NT2/D1 (cell line): ENCODE data around the gene ETV5.

Experiments used
- DNase-seq: peaks from one replicate; pipeline ENCODE4 v3.0.0-alpha.2; 2011; ENCODE audit warnings: low read depth, low spot score
- H3K27me3 ChIP-seq: 2 replicates; pipeline ENCODE4 v1.6.0; 2011; ENCODE audit warnings: mild to moderate bottlenecking; ENCODE audit not compliant: insufficient read length, insufficient read depth
- H3K36me3 ChIP-seq: 2 replicates; pipeline ENCODE4 v1.6.1; 2011; ENCODE audit warnings: mild to moderate bottlenecking, low read length, mixed read lengths; ENCODE audit not compliant: insufficient read depth, insufficient read length
- H3K4me1 ChIP-seq: 2 replicates; pipeline ENCODE4 v1.5.1; 2011; ENCODE audit not compliant: insufficient read depth, insufficient read length
- H3K4me3 ChIP-seq: 2 replicates; pipeline ENCODE4 v1.5.1; 2011; ENCODE audit warnings: low read depth; ENCODE audit not compliant: insufficient read length
- H3K9ac ChIP-seq: 2 replicates; pipeline ENCODE4 v1.6.0; 2011; ENCODE audit warnings: low read depth; ENCODE audit not compliant: insufficient read length
- H3K9me3 ChIP-seq: 2 replicates; pipeline ENCODE4 v1.5.1; 2011; ENCODE audit warnings: mild to moderate bottlenecking, low read length; ENCODE audit not compliant: insufficient read depth
- SUZ12 ChIP-seq: IDR thresholded peaks from 2 replicates; pipeline ENCODE4 v1.6.1; 2011; ENCODE audit not compliant: insufficient read length, insufficient read depth; ENCODE audit errors: extremely low read depth
- YY1 ChIP-seq: IDR thresholded peaks from 2 replicates; pipeline ENCODE4 v1.6.1; 2011; ENCODE audit not compliant: insufficient read length, insufficient read depth
- ZNF274 ChIP-seq: IDR thresholded peaks from 2 replicates; pipeline ENCODE4 v1.6.1; 2011; ENCODE audit warnings: mild to moderate bottlenecking, low read depth, low read length

Gene ETV5

GRCh38 chr3:186149319-186149960 lies 40.6 kb upstream of the ETV5 start:
- no peaks in the 10 kb centered on the region for H3K27me3 ChIP-seq
- H3K4me3 ChIP-seq, result no peak overlapping the region
- no peaks in the 10 kb centered on the region for H3K36me3 ChIP-seq
- peaks cover 6% of the 10 kb centered on the region for H3K4me1 ChIP-seq
- no peak for DNase-seq
- H3K9ac ChIP-seq, result no peak overlapping the region
- H3K9me3 ChIP-seq, result peaks cover 9% of the 10 kb centered on the region; the same call in 1 of the 2 replicates
- no peak for TF ChIP-seq ZNF274
- TF ChIP-seq SUZ12, result no peak

- no peak for TF ChIP-seq ZNF274
- TF ChIP-seq YY1, result no peak
- no peak for TF ChIP-seq SUZ12
- no peaks in the 10 kb centered on the region for H3K27me3 ChIP-seq
- no peak overlapping the region for H3K4me3 ChIP-seq
- no peaks in the 10 kb centered on the region for H3K36me3 ChIP-seq
- no peak overlapping the region for H3K9ac ChIP-seq
- DNase-seq, result no peak
- 0 out of 2 replicates have a peak, but pooled peaks cover 4% of the 10 kb centered on the region for H3K9me3 ChIP-seq
- H3K4me1 ChIP-seq, result peaks cover 4% of the 10 kb centered on the region
Observed at GRCh38 chr3:186144257-186144656, 35.4 kb upstream of the ETV5 start.

GRCh38 chr3:186143250-186143649 lies 34.4 kb upstream of the ETV5 start:
- Histone ChIP-seq H3K4me3 (no peak overlapping the region), H3K9me3 (0 out of 2 replicates have a peak, but pooled peaks cover 3% of the 10 kb centered on the region), H3K36me3 (no peaks in the 10 kb centered on the region), H3K9ac (no peak overlapping the region), H3K27me3 (no peaks in the 10 kb centered on the region), H3K4me1 (peaks cover 4% of the 10 kb centered on the region)
- DNase-seq, result no peak
- TF ChIP-seq ZNF274 (no peak), YY1 (no peak), SUZ12 (no peak)

GRCh38 chr3:186142393-186142932 lies 33.6 kb upstream of the ETV5 start:
- no peak for DNase-seq
- Histone ChIP-seq H3K9me3 (no peaks in the 10 kb centered on the region), H3K9ac (no peak overlapping the region), H3K4me3 (no peak overlapping the region), H3K4me1 (peaks cover 4% of the 10 kb centered on the region), H3K27me3 (no peaks in the 10 kb centered on the region), H3K36me3 (no peaks in the 10 kb centered on the region)
- no peak for TF ChIP-seq ZNF274
- no peak for TF ChIP-seq YY1
- no peak for TF ChIP-seq SUZ12

GRCh38 chr3:186141790-186142189 lies 32.9 kb upstream of the ETV5 start:
- DNase-seq, result no peak
- no peaks in the 10 kb centered on the region for H3K27me3 ChIP-seq
- no peaks in the 10 kb centered on the region for H3K36me3 ChIP-seq
- no peaks in the 10 kb centered on the region for H3K9me3 ChIP-seq
- no peak overlapping the region for H3K4me3 ChIP-seq
- TF ChIP-seq YY1, result no peak
- TF ChIP-seq SUZ12, result no peak
- no peak for TF ChIP-seq ZNF274
- H3K4me1 ChIP-seq, result peaks cover 4% of the 10 kb centered on the region
- no peak overlapping the region for H3K9ac ChIP-seq

GRCh38 chr3:186138272-186138981 lies 29.5 kb upstream of the ETV5 start:
- Histone ChIP-seq H3K4me3 (no peak overlapping the region), H3K27me3 (peaks cover 11% of the 10 kb centered on the region), H3K36me3 (no peaks in the 10 kb centered on the region), H3K4me1 (peaks cover 4% of the 10 kb centered on the region), H3K9ac (no peak overlapping the region), H3K9me3 (no peaks in the 10 kb centered on the region)
- DNase-seq, result no peak
- TF ChIP-seq ZNF274 (no peak), SUZ12 (no peak), YY1 (no peak)

- peaks cover 4% of the 10 kb centered on the region for H3K4me1 ChIP-seq
- no peak overlapping the region for H3K4me3 ChIP-seq
- no peaks in the 10 kb centered on the region for H3K36me3 ChIP-seq
- H3K9ac ChIP-seq, result no peak overlapping the region
- H3K9me3 ChIP-seq, result no peaks in the 10 kb centered on the region
- H3K27me3 ChIP-seq, result peaks cover 11% of the 10 kb centered on the region
- no peak for DNase-seq
- TF ChIP-seq SUZ12, result no peak
- TF ChIP-seq ZNF274, result no peak
- no peak for TF ChIP-seq YY1
Observed at GRCh38 chr3:186137051-186137685, 28.3 kb upstream of the ETV5 start.
